Astrocyte of the spinal cord (primary cell): ENCODE measurements around the gene SLC38A11.

Experiments
- DNase-seq: peaks from one replicate; pipeline ENCODE4 v3.0.0; 2011; ENCODE audit warnings: low read depth, low spot score
- H3K4me3 ChIP-seq: 2 replicates; pipeline ENCODE4 v1.5.1; 2011; ENCODE audit warnings: low read depth, mild to moderate bottlenecking, low read length, moderate library complexity
- CTCF ChIP-seq: IDR thresholded peaks from 2 replicates; pipeline ENCODE4 v1.5.1; 2012; ENCODE audit warnings: low read depth, mild to moderate bottlenecking, low read length, inconsistent platforms
- in situ Hi-C: cut with HindIII; loops from 2 replicates; pipeline ENCODE4 v1.10.0; 2017; ENCODE audit warnings: low sequenced_read_pairs

The SLC38A11 gene

DNA sequence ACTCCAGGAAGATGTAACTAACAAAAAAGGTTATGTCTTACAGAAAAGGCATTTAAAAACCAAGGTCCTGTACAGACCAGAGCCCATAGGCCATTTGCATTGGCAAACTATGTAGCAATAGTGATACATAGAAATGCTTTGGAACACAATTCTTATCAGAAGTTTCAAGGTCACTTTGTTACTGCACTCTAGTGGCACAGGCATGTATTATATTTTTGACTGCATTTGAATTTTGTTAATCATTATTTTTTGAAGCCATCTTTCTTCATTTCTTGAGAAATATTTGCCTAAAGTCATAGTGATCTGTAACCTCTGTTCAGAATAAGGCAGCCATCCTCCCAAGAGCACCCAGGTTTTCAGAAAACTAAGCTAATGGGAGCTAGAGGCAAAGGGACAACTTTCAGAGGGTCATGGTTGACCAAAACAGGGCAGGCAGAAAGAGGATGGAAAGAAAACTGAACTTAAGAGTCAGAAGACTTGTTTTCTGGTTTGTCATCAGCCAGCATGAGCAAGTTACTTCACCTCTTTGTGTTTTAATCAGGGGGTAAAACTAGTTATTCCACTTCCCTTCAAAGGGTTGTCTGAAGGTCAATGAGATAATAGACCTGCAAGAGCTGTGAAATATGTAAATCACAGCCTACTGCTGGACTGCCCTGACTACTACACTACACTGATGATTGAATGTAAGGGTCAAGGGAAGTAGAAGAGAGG, 41.5 kb downstream of the SLC38A11 start:
- peak; percentile 26 for DNase-seq
- in situ Hi-C loops, result no loop called here
- H3K4me3 ChIP-seq, result no peak overlapping the region
- TF ChIP-seq CTCF, result peak; percentile 39

GRCh38 chr2:164913011-164913410, 42.3 kb downstream of the SLC38A11 start:
- no peak overlapping the region for H3K4me3 ChIP-seq
- TF ChIP-seq CTCF, result no peak
- DNase-seq, result no peak
- in situ Hi-C loops, result no loop called here

DNA sequence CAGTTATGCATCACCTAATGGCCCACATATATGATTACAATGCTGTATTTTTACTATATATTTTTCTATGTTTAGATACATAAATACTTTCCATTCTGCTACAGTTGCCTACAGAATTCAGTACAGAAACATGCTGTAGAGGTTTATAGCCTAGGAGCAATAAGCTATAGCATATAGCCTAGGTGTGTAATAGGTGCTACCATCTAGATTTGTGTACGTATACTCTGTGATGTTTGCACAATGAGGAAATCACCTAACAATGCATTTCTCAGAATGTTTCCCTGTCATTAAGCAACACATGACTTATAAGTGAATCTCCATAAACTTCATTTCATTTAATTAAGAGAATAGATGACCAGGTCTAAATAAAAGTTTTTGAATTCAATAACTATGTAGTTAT, 43.5 kb downstream of the SLC38A11 start:
- H3K4me3 ChIP-seq, result no peak overlapping the region
- in situ Hi-C loops, result no loop called here
- no peak for TF ChIP-seq CTCF
- DNase-seq, result no peak

- no peak overlapping the region for H3K4me3 ChIP-seq
- peak; percentile 60 for DNase-seq
- in situ Hi-C loops, result no loop called here
- TF ChIP-seq CTCF, result no peak
Measured at GRCh38 chr2:164910101-164910899, 45.0 kb downstream of the SLC38A11 start.

DNA sequence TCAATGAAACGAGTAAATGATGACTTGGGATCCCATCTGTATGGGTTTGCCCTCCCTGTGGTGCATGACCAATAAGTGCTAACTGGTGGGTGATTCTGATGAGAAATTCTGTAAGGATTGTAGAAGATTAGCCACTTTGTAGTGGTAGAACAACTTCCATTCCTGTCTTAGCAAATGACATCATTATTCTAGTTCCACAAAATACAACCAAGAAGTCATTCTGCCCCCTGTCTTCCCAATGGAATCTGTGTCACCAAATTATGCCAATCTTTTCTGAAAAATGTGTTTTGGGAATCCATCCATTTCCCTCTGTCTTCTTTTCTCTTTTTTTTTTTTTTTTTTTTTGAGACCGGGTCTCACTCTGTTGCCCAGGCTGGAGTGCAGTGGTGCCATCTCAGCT, 48.4 kb downstream of the SLC38A11 start:
- no peak for TF ChIP-seq CTCF
- in situ Hi-C loops, result no loop called here
- no peak for DNase-seq

GRCh38 chr2:164905307-164905706, 50.0 kb downstream of the SLC38A11 start:
- TF ChIP-seq CTCF, result no peak

More for the DNA sequence above, 48.4 kb downstream of the SLC38A11 start:
- no peak overlapping the region for H3K4me3 ChIP-seq

More at GRCh38 chr2:164905307-164905706, 50.0 kb downstream of the SLC38A11 start:
- no peak for DNase-seq
- in situ Hi-C loops, result no loop called here
- H3K4me3 ChIP-seq, result no peak overlapping the region
